Measurements from ENCODE around the gene PLD1. TPM values are rescaled to one million over a fixed set of nuclear protein-coding genes. Genes with fewer than 3 reads are reported as not detected.

The PLD1 gene
- total RNA-seq, 2 experiments from 2014 or later, result 0.22 to 1.0 TPM

- H3K4me1 Mint-ChIP-seq (ENCODE audit: low read depth), result no peaks in the 10 kb centered on the region
These were observed 17.1 kb upstream of the PLD1 start for GRCh38 chr3:171827385-171827784.

GRCh38 chr3:171825222-171825828 lies 15.0 kb upstream of the PLD1 start:
- H3K27ac ChIP-seq (ENCODE audit: low read depth in 1 of 2, low read length in 2 of 2), result no peak overlapping the region
- no peak for TF ChIP-seq CTCF (IDR thresholded peaks at IDR 0.05)
- H3K27me3 ChIP-seq (ENCODE audit: control insufficient read depth in 1 of 2, insufficient read depth in 2 of 2, low read length in 2 of 2), result no peaks in the 10 kb centered on the region
- H3K4me1 ChIP-seq (ENCODE audit: insufficient read depth, low read length), result peaks cover 13% of the 10 kb centered on the region
- Mint-ChIP-seq H3K36me3 (ENCODE audit: low read depth) (no peaks in the 10 kb centered on the region), H3K27ac (no peak overlapping the region), H3K27me3 (peaks cover 8% of the 10 kb centered on the region), H3K9me3 (no peaks in the 10 kb centered on the region), H3K4me1 (ENCODE audit: low read depth) (no peaks in the 10 kb centered on the region), H3K4me3 (no peak overlapping the region)
- no peaks in the 10 kb centered on the region for H3K9me3 ChIP-seq (ENCODE audit: control insufficient read depth in 1 of 2, insufficient read depth in 1 of 2, low read length in 2 of 2)
- ChIA-PET CTCF (no interaction called here), POLR2A (no interaction called here)
- no peak overlapping the region for H3K4me3 ChIP-seq (ENCODE audit: low read length)
- H3K36me3 ChIP-seq (ENCODE audit: insufficient read depth, low read length), result no peaks in the 10 kb centered on the region
- intact Hi-C loops (cut with DNase I, micrococcal nuclease), result loop anchor here in 1 of 2 experiments (10.0 kb wide), 1 partner anchor 519 kb away; no protein-coding TSS in a partner anchor
- DNase-seq, result peak in 2 of 14 experiments; percentile 42 to 55
- no peak for ATAC-seq (ENCODE audit: poor library complexity)

More at GRCh38 chr3:171827385-171827784, 17.1 kb upstream of the PLD1 start:
- Mint-ChIP-seq H3K27ac (no peak overlapping the region), H3K27me3 (peaks cover 8% of the 10 kb centered on the region), H3K4me3 (no peak overlapping the region), H3K36me3 (ENCODE audit: low read depth) (no peaks in the 10 kb centered on the region), H3K9me3 (no peaks in the 10 kb centered on the region)
- ATAC-seq (ENCODE audit: poor library complexity) (no peak), DNase-seq (no peak)
- no peak for TF ChIP-seq CTCF (IDR thresholded peaks at IDR 0.05)
- H3K36me3 ChIP-seq (ENCODE audit: insufficient read depth, low read length), result no peaks in the 10 kb centered on the region
- no peaks in the 10 kb centered on the region for H3K27me3 ChIP-seq (ENCODE audit: control insufficient read depth in 1 of 2, insufficient read depth in 2 of 2, low read length in 2 of 2)
- H3K27ac ChIP-seq (ENCODE audit: low read depth in 1 of 2, low read length in 2 of 2), result no peak overlapping the region
- H3K9me3 ChIP-seq (ENCODE audit: control insufficient read depth in 1 of 2, insufficient read depth in 1 of 2, low read length in 2 of 2), result no peaks in the 10 kb centered on the region
- peaks cover 13% of the 10 kb centered on the region for H3K4me1 ChIP-seq (ENCODE audit: insufficient read depth, low read length)
- ChIA-PET CTCF (no interaction called here), POLR2A (no interaction called here)
- intact Hi-C loops (cut with DNase I, micrococcal nuclease), result loop anchor here in 1 of 2 experiments (10.0 kb wide), 1 partner anchor 517 kb away; no protein-coding TSS in a partner anchor
- H3K4me3 ChIP-seq (ENCODE audit: low read length), result no peak overlapping the region

- no peaks in the 10 kb centered on the region for H3K9me3 ChIP-seq (ENCODE audit: control insufficient read depth in 1 of 2, insufficient read depth in 1 of 2, low read length in 2 of 2)
- H3K4me3 ChIP-seq (ENCODE audit: low read length), result no peak overlapping the region
- intact Hi-C loops (cut with DNase I, micrococcal nuclease), result loop anchor here in 1 of 2 experiments (10.0 kb wide), 1 partner anchor 520 kb away; no protein-coding TSS in a partner anchor
- peaks cover 12% of the 10 kb centered on the region for H3K4me1 ChIP-seq (ENCODE audit: insufficient read depth, low read length)
- no peak overlapping the region for H3K27ac ChIP-seq (ENCODE audit: low read depth in 1 of 2, low read length in 2 of 2)
- Mint-ChIP-seq H3K4me3 (no peak overlapping the region), H3K27me3 (peaks cover 8% of the 10 kb centered on the region), H3K36me3 (ENCODE audit: low read depth) (no peaks in the 10 kb centered on the region), H3K27ac (no peak overlapping the region), H3K4me1 (ENCODE audit: low read depth) (no peaks in the 10 kb centered on the region), H3K9me3 (no peaks in the 10 kb centered on the region)
- POLR2A ChIA-PET, result no interaction called here
- no peaks in the 10 kb centered on the region for H3K36me3 ChIP-seq (ENCODE audit: insufficient read depth, low read length)
- TF ChIP-seq CTCF (IDR thresholded peaks at IDR 0.05), result no peak
- CTCF ChIA-PET, result no interaction called here
- H3K27me3 ChIP-seq (ENCODE audit: control insufficient read depth in 1 of 2, insufficient read depth in 2 of 2, low read length in 2 of 2), result no peaks in the 10 kb centered on the region
- ATAC-seq (ENCODE audit: poor library complexity), result no peak
- peak in 1 of 14 experiments; percentile 19 for DNase-seq
These were observed 14.5 kb upstream of the PLD1 start for GRCh38 chr3:171824824-171825221.

Data from CD4-positive, alpha-beta T cell (primary cell).